ENCODE measurements around the gene ELF2.
A peak's percentile ranks its signal among the peaks of the same experiment; 100 is the strongest.

Gene ELF2

GRCh38 chr4:139146926-139147629, 29.9 kb downstream of the ELF2 start:
- Histone ChIP-seq H3K9me3 (ENCODE audit: severe bottlenecking) (no peaks in the 10 kb centered on the region), H3K27me3 (ENCODE audit: insufficient read depth, poor library complexity, severe bottlenecking) (no peaks in the 10 kb centered on the region), H3K36me3 (ENCODE audit: low read depth) (no peaks in the 10 kb centered on the region), H3K4me3 (ENCODE audit: severe bottlenecking) (no peak overlapping the region), H3K4me1 (ENCODE audit: insufficient read depth, poor library complexity, severe bottlenecking) (peaks cover 2% of the 10 kb centered on the region), H3K27ac (ENCODE audit: poor library complexity, severe bottlenecking) (no peak overlapping the region)
- no peak for DNase-seq (ENCODE audit: low spot score)
- ATAC-seq (ENCODE audit: low read depth) = no peak
- TF ChIP-seq CTCF (IDR thresholded peaks at IDR 0.05; ENCODE audit: poor library complexity, severe bottlenecking) = no peak

- Histone ChIP-seq H3K9me3 (ENCODE audit: severe bottlenecking) (no peaks in the 10 kb centered on the region), H3K27me3 (ENCODE audit: insufficient read depth, poor library complexity, severe bottlenecking) (no peaks in the 10 kb centered on the region), H3K4me3 (ENCODE audit: severe bottlenecking) (no peak overlapping the region), H3K27ac (ENCODE audit: poor library complexity, severe bottlenecking) (no peak overlapping the region), H3K36me3 (ENCODE audit: low read depth) (no peaks in the 10 kb centered on the region), H3K4me1 (ENCODE audit: insufficient read depth, poor library complexity, severe bottlenecking) (peaks cover 2% of the 10 kb centered on the region)
- TF ChIP-seq CTCF (IDR thresholded peaks at IDR 0.05; ENCODE audit: poor library complexity, severe bottlenecking) = no peak
- no peak for ATAC-seq (ENCODE audit: low read depth)
- no peak for DNase-seq (ENCODE audit: low spot score)
Observed at GRCh38 chr4:139145552-139145932, 31.5 kb downstream of the ELF2 start.

GRCh38 chr4:139144911-139145551, 32.0 kb downstream of the ELF2 start:
- no peaks in the 10 kb centered on the region for H3K36me3 ChIP-seq (ENCODE audit: low read depth)
- H3K27me3 ChIP-seq (ENCODE audit: insufficient read depth, poor library complexity, severe bottlenecking) = no peaks in the 10 kb centered on the region
- ATAC-seq (ENCODE audit: low read depth) (no peak), DNase-seq (ENCODE audit: low spot score) (no peak)
- H3K4me3 ChIP-seq (ENCODE audit: severe bottlenecking) = no peak overlapping the region
- H3K4me1 ChIP-seq (ENCODE audit: insufficient read depth, poor library complexity, severe bottlenecking) = peaks cover 2% of the 10 kb centered on the region
- no peak for TF ChIP-seq CTCF (IDR thresholded peaks at IDR 0.05; ENCODE audit: poor library complexity, severe bottlenecking)
- no peak overlapping the region for H3K27ac ChIP-seq (ENCODE audit: poor library complexity, severe bottlenecking)
- no peaks in the 10 kb centered on the region for H3K9me3 ChIP-seq (ENCODE audit: severe bottlenecking)

- H3K27me3 ChIP-seq (ENCODE audit: insufficient read depth, poor library complexity, severe bottlenecking) = no peaks in the 10 kb centered on the region
- H3K9me3 ChIP-seq (ENCODE audit: severe bottlenecking) = no peaks in the 10 kb centered on the region
- ATAC-seq (ENCODE audit: low read depth) (peak; percentile 63; the same call in 1 of the 3 replicates), DNase-seq (ENCODE audit: low spot score) (peak; percentile 69)
- peaks cover 2% of the 10 kb centered on the region for H3K4me1 ChIP-seq (ENCODE audit: insufficient read depth, poor library complexity, severe bottlenecking)
- no peak overlapping the region for H3K27ac ChIP-seq (ENCODE audit: poor library complexity, severe bottlenecking)
- H3K36me3 ChIP-seq (ENCODE audit: low read depth) = no peaks in the 10 kb centered on the region
- H3K4me3 ChIP-seq (ENCODE audit: severe bottlenecking) = no peak overlapping the region
- no peak for TF ChIP-seq CTCF (IDR thresholded peaks at IDR 0.05; ENCODE audit: poor library complexity, severe bottlenecking)
Observed at GRCh38 chr4:139144161-139144859, 32.7 kb downstream of the ELF2 start.
